Natural killer cell treated with Interleukin-12 subunit alpha and Interleukin-12 subunit beta and Interleukin-15 and Interleukin-18, amount 100 ng/mL, for 72 hours (primary cell): ENCODE results near the gene TGFB1. TPM values are rescaled to one million over a fixed set of nuclear protein-coding genes. Genes with fewer than 3 reads are reported as not detected.

Source experiments
- ATAC-seq, 2 donors: fragments of 150-1000 bp; cut with Tn5 transposase in 1 of 2; sonication (Bioruptor Pico), chemical (Tn5 transposase) in 1 of 2; 2 replicates each; pipeline ENCODE4 v1.10.0; 2021
- DNase-seq: peaks from one replicate; pipeline ENCODE4 v3.0.0; 2022; ENCODE audit warnings: low spot score
- H3K27ac Mint-ChIP-seq, 2 donors: 1 replicate in 1 of 2; 2 replicates in 1 of 2; pipeline ENCODE4 v1.8.0; 2022; ENCODE audit warnings: mixed read lengths in 2 of 2, mild to moderate bottlenecking in 1 of 2, moderate library complexity in 1 of 2
- H3K27me3 Mint-ChIP-seq, 2 donors: 1 replicate in 1 of 2; 2 replicates in 1 of 2; pipeline ENCODE4 v1.8.0; 2022; ENCODE audit warnings: mixed read lengths in 2 of 2
- H3K36me3 Mint-ChIP-seq: one replicate; pipeline ENCODE4 v1.8.0; 2022; ENCODE audit warnings: mixed read lengths
- H3K4me1 Mint-ChIP-seq, 2 donors: 1 replicate in 1 of 2; 2 replicates in 1 of 2; pipeline ENCODE4 v1.8.0; 2022; ENCODE audit warnings: low read depth in 2 of 2, mixed read lengths in 2 of 2, mild to moderate bottlenecking in 1 of 2
- H3K4me3 Mint-ChIP-seq: one replicate; pipeline ENCODE4 v1.8.0; 2022; ENCODE audit warnings: mixed read lengths
- H3K9me3 Mint-ChIP-seq: 2 replicates; pipeline ENCODE4 v1.8.0; 2022; ENCODE audit warnings: mixed read lengths
- total RNA-seq, 2 donors: library from RNA; stranded (reverse); gene quantifications; one replicate each; pipeline ENCODE4 v1.2.3, GENCODE V29; 2022

TGFB1 gene
- total RNA-seq, 2 donors from 2014 or later, result 108 to 131 TPM

- H3K4me1 Mint-ChIP-seq, result peaks cover 0 to 2% of the 10 kb centered on the region in 2 donors
- peak overlapping the region in 1 of 2 donors; percentile 62 for H3K27ac Mint-ChIP-seq
- ATAC-seq (no peak), DNase-seq (no peak)
- peaks cover 9% of the 10 kb centered on the region for H3K36me3 Mint-ChIP-seq
- H3K9me3 Mint-ChIP-seq, result no peaks in the 10 kb centered on the region
- no peaks in the 10 kb centered on the region for H3K27me3 Mint-ChIP-seq
- no peak overlapping the region for H3K4me3 Mint-ChIP-seq
These were observed 64.8 kb downstream of the TGFB1 start for GRCh38 chr19:41288673-41289530.

Other genes starting within 250 kb of the TGFB1 start
- not detected for gene CYP2F1, start 239.5 kb downstream of the TGFB1 start, total RNA-seq
- not detected for gene CYP2S1, start 160.7 kb downstream of the TGFB1 start, total RNA-seq
- gene AXL, start 134.7 kb downstream of the TGFB1 start, total RNA-seq, result not detected
- 100 to 1,000 TPM; 248 to 319 TPM for gene HNRNPUL1, start 89.5 kb downstream of the TGFB1 start, total RNA-seq
- 10 to 100 TPM; 52.5 to 56.2 TPM for gene CCDC97, start 43.8 kb downstream of the TGFB1 start, total RNA-seq
- 1 to 10 TPM; 4.9 to 9.3 TPM for gene B9D2, start 10.2 kb upstream of the TGFB1 start, total RNA-seq
- gene TMEM91, start 22.6 kb upstream of the TGFB1 start, total RNA-seq, result 1 to 10 TPM; 4.7 to 6.7 TPM
- 10 to 100 TPM; 31.5 to 56.6 TPM for gene EXOSC5, start 43.4 kb upstream of the TGFB1 start, total RNA-seq
- 10 to 100 TPM; 10.9 to 13.7 TPM for gene BCKDHA, start 43.9 kb upstream of the TGFB1 start, total RNA-seq
- 1 to 10 TPM in 1 of 2 donors, under 1 TPM in 1; 0.78 to 3.0 TPM for gene B3GNT8, start 73.5 kb upstream of the TGFB1 start, total RNA-seq
- 10 to 100 TPM; 58.3 to 58.7 TPM for gene DMAC2, start 86.0 kb upstream of the TGFB1 start, total RNA-seq
- not detected for gene ERICH4, start 89.2 kb upstream of the TGFB1 start, total RNA-seq
- 10 to 100 TPM in 1 of 2 donors, 1 to 10 TPM in 1; 9.7 to 20.6 TPM for gene CEACAM21, start 222.2 kb upstream of the TGFB1 start, total RNA-seq